ELF-1 (cell line): ENCODE results near the gene MANEA.

Experiments used
- DNase-seq: peaks from one replicate; pipeline ENCODE4 v3.0.0-alpha.2; 2016; ENCODE audit warnings: low read depth, low spot score

MANEA gene

DNA sequence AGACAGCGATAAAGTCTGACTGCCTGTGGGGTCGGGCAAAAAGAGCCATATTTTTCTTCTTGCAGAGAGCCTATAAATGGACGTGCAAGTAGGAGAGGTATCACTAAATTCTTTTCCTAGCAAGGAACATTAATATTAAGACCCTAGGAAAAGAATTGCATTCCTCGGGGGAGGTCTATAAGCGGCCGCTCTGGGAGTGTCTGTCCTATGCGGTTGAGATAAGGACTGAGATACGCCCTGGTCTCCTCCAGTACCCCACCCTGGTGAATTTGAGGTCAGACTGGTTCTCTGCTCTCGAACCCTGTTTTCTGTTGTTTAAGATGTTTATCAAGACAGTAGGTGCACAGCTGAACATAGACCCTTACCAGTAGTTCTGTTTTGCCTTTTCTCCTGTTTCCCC is 6.9 kb downstream of the MANEA start:
- peak; percentile 21 for DNase-seq

DNA sequence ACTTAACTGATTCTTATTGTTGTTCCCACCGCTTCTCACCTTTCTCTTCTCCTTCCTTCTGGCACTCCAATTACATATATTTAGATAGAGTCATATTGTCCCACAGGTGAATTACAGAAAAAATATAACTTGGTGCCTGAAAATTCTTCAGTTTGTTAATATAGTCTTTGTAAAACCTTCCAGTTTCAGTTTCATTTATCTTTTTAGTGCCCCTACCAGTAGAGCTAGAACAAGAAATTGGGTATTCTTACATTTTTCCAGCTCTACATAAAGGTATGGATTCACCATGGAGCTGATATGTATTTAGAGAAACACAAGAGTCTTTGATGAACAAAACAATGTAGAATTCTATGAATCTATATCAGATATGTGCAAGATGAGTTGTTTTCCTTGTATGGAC is 10.7 kb downstream of the MANEA start:
- DNase-seq: no peak

DNA sequence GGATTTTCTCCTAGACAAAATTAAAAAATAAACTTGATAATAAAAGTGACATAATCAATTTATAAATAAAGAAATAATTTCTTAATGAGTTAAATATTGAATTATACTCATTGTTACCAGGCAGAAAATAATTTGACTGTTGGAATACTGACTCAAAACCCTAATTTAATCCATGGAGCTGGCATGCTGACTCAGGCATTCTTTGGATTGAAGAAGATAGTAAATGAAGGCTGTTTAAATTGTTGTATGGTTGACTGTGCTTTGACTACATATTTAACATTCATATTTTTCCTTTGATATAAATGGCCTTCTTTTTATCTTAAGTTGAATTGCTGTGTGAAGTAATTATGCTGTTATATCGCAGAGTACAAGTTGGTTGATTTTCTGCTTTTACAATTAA is 11.7 kb downstream of the MANEA start:
- no peak for DNase-seq

DNA sequence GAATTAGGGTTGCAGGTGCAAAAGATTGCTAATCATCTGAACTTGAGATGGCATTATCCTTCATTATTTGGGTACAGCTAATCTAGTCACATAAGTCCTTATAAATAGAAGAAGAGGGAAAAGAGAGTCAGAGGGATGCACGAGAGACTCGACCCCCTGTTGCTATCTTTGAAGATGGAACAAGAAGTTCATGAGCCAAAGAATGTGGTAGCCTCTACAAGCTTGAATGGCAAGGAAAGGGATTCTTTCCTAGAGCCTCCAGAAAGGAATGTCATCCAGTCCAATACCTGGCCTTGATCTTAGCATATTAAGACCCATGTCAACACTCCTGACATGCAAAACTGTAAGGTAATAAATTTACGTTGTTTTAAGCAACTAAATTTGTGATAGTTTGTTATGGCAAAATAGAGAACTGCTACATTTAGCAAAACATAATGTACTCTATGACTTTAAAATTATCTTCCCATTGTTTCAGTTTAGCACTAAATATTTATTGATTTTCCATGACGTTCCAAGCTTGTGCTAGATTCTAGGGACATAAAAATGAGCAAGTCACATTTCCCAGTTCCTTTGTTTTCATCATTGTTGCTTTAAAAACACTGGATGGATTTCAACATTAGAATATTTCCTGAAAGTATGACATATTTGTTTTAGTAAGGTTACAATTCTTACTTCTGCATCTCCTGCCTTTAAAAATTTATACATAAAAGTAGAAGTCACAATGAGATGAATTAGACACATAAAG is 12.7 kb downstream of the MANEA start:
- DNase-seq: no peak

DNA sequence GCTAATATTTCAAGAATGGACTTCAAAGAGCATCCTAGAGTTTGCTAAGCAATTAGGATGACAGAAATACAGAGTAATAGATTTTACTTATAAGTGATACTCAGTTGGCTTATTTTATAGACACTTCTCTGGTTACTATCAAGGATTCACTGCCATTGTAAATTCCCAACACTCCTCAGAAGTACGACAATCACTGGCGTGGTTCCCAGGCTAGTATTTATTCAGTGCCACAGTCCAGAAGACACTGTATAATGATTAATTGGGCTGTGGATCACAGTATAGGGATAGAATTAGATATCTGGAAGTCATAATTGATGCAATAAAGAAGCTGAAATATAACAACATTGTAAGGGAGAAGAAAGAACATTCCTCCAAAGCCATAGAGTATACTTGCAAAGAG is 15.7 kb downstream of the MANEA start:
- DNase-seq: no peak

DNA sequence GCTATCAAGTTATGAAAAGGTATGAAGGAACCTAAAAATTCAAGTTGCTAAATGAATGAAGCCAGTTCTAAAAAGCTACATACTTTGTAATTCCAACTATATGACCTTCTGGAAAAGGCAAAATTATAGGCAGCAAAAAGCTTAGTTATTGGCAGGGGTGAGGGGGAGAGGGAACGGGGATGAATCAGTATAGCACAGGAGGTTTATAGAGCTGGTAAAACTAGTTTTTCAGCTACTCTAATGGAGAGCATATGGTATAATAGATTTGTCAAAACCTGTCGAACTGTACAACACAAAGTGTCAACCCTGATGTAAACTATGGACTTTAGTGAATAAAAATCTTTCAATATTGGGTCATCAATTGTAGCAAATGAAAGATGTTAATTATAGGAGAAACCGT is 18.7 kb downstream of the MANEA start:
- no peak for DNase-seq

- DNase-seq: no peak
Observed at GRCh38 chr6:95599706-95600105, 22.4 kb downstream of the MANEA start.

GRCh38 chr6:95601133-95601532 is 23.8 kb downstream of the MANEA start:
- DNase-seq: no peak

DNA sequence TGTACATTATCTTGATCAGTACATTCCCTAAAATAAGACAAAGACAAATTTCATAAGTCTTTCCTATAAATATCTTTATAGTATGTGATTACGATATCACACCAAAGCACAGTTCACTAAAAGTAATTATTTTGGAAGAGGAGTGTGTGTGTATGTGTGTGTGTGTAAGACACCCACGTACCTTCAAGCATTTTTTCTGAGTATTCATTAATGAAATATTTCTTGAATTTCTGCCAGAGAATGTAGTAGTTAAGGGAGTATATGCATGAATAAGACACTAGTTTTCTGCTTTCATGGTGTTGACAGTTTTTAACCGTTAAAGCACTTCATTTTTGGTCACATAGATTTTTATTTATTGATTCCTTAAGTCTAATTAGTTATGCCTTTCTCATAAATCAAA is 36.8 kb downstream of the MANEA start:
- no peak for DNase-seq

- no peak for DNase-seq
Observed at GRCh38 chr6:95629551-95629950, 52.2 kb downstream of the MANEA start.

DNA sequence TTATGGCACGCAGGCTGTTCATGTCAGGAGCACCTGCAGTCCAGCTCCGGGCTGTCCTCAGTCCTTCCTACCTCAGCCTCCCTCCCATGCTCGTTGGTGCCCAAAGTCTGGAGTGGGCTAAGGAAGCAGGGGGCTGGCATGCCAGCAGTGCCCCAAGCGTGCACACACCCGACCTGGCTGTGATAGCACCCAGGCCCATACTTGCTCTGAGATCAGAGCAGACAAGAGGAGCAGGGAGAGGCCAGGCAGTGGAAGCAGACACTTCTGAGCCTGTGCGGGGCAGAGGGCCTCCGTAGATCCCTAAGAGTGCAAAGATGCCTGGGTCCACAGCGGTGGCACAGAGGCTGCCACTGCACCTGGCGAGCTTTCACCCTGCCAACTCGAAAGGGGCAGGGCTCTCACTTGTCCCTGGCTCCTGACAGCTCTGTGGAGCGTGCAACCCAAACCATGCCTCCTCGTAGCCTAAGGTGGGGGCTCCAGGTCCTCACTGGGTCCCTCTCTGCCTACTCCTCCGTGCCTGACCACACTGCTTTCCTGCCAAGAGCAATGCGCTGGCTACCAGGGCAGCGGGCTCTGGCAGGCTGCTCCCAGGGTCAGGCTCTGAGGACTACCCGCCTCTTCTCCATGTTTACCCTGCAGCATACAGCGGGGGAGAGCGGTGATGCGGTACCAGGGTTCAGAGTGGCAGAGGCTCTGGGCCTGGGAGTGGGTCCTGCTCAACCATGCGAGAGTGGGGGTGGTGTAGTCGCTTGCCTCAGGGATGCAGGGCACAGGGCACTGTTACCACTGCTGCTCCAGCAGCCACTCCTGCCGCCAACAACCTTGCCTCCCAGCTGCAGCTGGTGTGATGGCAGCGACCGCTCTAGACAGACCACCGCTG is 59.5 kb downstream of the MANEA start:
- no peak for DNase-seq

GRCh38 chr6:95648636-95649035 is 71.3 kb downstream of the MANEA start:
- DNase-seq: no peak

GRCh38 chr6:95649451-95649850 is 72.1 kb downstream of the MANEA start:
- DNase-seq: no peak

- no peak for DNase-seq
Observed at GRCh38 chr6:95654176-95654575, 76.8 kb downstream of the MANEA start.

DNA sequence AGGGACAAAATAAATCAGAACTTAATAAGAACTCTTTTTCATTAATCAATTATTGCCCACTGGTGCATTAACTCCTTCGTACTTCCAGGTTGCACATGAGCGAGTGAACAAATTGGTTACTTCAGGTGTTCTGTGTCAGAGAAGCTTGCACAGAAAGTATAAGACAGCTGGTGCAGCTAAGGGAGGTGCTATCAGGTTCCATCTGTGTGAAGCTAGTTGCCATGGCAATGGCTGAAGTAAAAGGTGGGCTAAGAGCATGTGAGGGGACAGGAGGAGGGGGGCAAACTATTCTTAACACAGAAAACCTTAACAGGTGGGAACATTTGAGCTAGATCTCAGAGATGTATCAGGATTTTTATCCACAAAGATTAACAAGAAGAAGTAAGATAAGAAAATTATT is 81.6 kb downstream of the MANEA start:
- no peak for DNase-seq
